Neural cell (in vitro differentiated cells): ENCODE data around the gene ZCCHC2. TPM values are rescaled to one million over a fixed set of nuclear protein-coding genes. Genes with fewer than 3 reads are reported as not detected.

Experiments used
- H2AFZ ChIP-seq: fragments of 200-600, 300-800 bp; sonication (generic), shearing (Covaris generic); 2 replicates; pipeline ENCODE4 v1.6.0; 2014; ENCODE audit warnings: low read depth, mild to moderate bottlenecking, antibody characterized with exemption, low read length, moderate library complexity
- H3F3A ChIP-seq: fragments of 200-600 bp; shearing (Covaris generic); 2 replicates; pipeline ENCODE4 v1.6.1; 2016; ENCODE audit warnings: mild to moderate bottlenecking, moderate library complexity, mixed read lengths, antibody characterized with exemption, low read length; ENCODE audit not compliant: insufficient read depth, poor library complexity, severe bottlenecking
- H3K27ac ChIP-seq: fragments of 200-600, 300-800 bp; sonication (generic), shearing (Covaris generic); 2 replicates; pipeline ENCODE4 v1.5.1; 2014; ENCODE audit warnings: mild to moderate bottlenecking, low read length, moderate library complexity
- H3K27me3 ChIP-seq: fragments of 300-800, 200-600 bp; sonication (generic), shearing (Covaris generic); 2 replicates; pipeline ENCODE4 v1.6.0; 2014; ENCODE audit warnings: mild to moderate bottlenecking, low read depth, low read length, moderate library complexity; ENCODE audit not compliant: insufficient read depth
- H3K36me3 ChIP-seq: fragments of 300-800, 200-600 bp; sonication (generic), shearing (Covaris generic); 2 replicates; pipeline ENCODE4 v1.5.1; 2014; ENCODE audit warnings: mild to moderate bottlenecking, antibody characterized with exemption, low read length, moderate library complexity; ENCODE audit not compliant: insufficient read depth
- H3K4me2 ChIP-seq: fragments of 300-800, 200-600 bp; sonication (generic), shearing (Covaris generic); 2 replicates; pipeline ENCODE4 v1.6.0; 2014; ENCODE audit warnings: mild to moderate bottlenecking, low read length
- H3K4me3 ChIP-seq: fragments of 300-800, 200-600 bp; sonication (generic), shearing (Covaris generic); 2 replicates; pipeline ENCODE4 v1.5.1; 2014; ENCODE audit warnings: mild to moderate bottlenecking, low read length, moderate library complexity
- H3K79me2 ChIP-seq: fragments of 200-600 bp; shearing (Covaris generic); replicated peaks from 2 replicates; pipeline ENCODE4 v1.6.0; 2014; ENCODE audit warnings: mild to moderate bottlenecking, low read length, moderate library complexity; ENCODE audit not compliant: insufficient read depth
- H3K9ac ChIP-seq: fragments of 300-800, 200-600 bp; sonication (generic), shearing (Covaris generic); 2 replicates; pipeline ENCODE4 v1.6.1; 2016; ENCODE audit warnings: mild to moderate bottlenecking, low read length, mixed read lengths
- H3K9me2 ChIP-seq: fragments of 200-600 bp; shearing (Covaris generic); 2 replicates; pipeline ENCODE4 v1.6.1; 2016; ENCODE audit warnings: mild to moderate bottlenecking, low read length, mixed read lengths; ENCODE audit not compliant: insufficient read depth
- H3K9me3 ChIP-seq: fragments of 200-600, 300-800 bp; sonication (generic), shearing (Covaris generic); 2 replicates; pipeline ENCODE4 v1.6.1; 2016; ENCODE audit warnings: mild to moderate bottlenecking, mixed run types, low read length, moderate library complexity, mixed read lengths
- H4K20me1 ChIP-seq: fragments of 200-600 bp; shearing (Covaris generic); 2 replicates; pipeline ENCODE4 v1.6.1; 2016; ENCODE audit warnings: mild to moderate bottlenecking, mixed run types; ENCODE audit not compliant: insufficient read depth
- CTCF ChIP-seq: fragments of 450-650 bp; IDR thresholded peaks from 2 replicates; pipeline ENCODE4 v1.5.1; 2014; ENCODE audit warnings: antibody characterized with exemption, mild to moderate bottlenecking, moderate library complexity; ENCODE audit not compliant: poor library complexity, severe bottlenecking
- EP300 ChIP-seq: fragments of 450-650 bp; conservative IDR thresholded peaks from 2 replicates; pipeline ENCODE4 v1.6.1; 2014; ENCODE audit warnings: antibody characterized with exemption, mild to moderate bottlenecking, moderate library complexity; ENCODE audit not compliant: poor library complexity, severe bottlenecking
- EZH2 ChIP-seq: fragments of 200-600, 300-800 bp; shearing (Covaris generic), sonication (generic); IDR thresholded peaks from 2 replicates; pipeline ENCODE4 v1.6.1; 2014; ENCODE audit warnings: antibody characterized with exemption, low read length, borderline replicate concordance, mild to moderate bottlenecking; ENCODE audit not compliant: insufficient read depth, poor library complexity, severe bottlenecking
- MXI1 ChIP-seq: fragments of 450-650 bp; conservative IDR thresholded peaks from 2 replicates; pipeline ENCODE4 v1.6.1; 2014; ENCODE audit warnings: antibody characterized with exemption, mild to moderate bottlenecking; ENCODE audit not compliant: poor library complexity, severe bottlenecking
- POLR2AphosphoS5 ChIP-seq: IDR thresholded peaks from 2 replicates; pipeline ENCODE4 v1.6.1; 2012
- RAD21 ChIP-seq: fragments of 450-650 bp; conservative IDR thresholded peaks from 2 replicates; pipeline ENCODE4 v1.6.1; 2014; ENCODE audit warnings: antibody characterized with exemption, mild to moderate bottlenecking, moderate library complexity
- REST ChIP-seq: IDR thresholded peaks from 2 replicates; pipeline ENCODE4 v1.6.1; 2012; ENCODE audit warnings: borderline replicate concordance
- SMC3 ChIP-seq: fragments of 450-650 bp; conservative IDR thresholded peaks from 2 replicates; pipeline ENCODE4 v1.6.1; 2014; ENCODE audit warnings: antibody characterized with exemption, mild to moderate bottlenecking, moderate library complexity; ENCODE audit not compliant: poor library complexity
- TAF1 ChIP-seq: IDR thresholded peaks from 2 replicates; pipeline ENCODE4 v1.6.1; 2012; ENCODE audit warnings: low read depth
- polyA plus RNA-seq: library from polyadenylated mRNA; depleted of rRNA; stranded (reverse); fragments of >200 nt; gene quantifications from 2 replicates; pipeline ENCODE4 v1.2.3, GENCODE V29; 2014

The ZCCHC2 gene
- polyA plus RNA-seq, 1 donor from 2014 or later = 3.8 TPM

GRCh38 chr18:62497190-62497772, 25.5 kb upstream of the ZCCHC2 start:
- no peaks in the 10 kb centered on the region for H4K20me1 ChIP-seq
- no peaks in the 10 kb centered on the region for H3K9me3 ChIP-seq
- H3K9ac ChIP-seq = no peak overlapping the region
- no peak for TF ChIP-seq MXI1
- TF ChIP-seq EP300 = no peak
- TF ChIP-seq SMC3 = no peak
- TF ChIP-seq CTCF = no peak
- TF ChIP-seq EZH2 = no peak
- TF ChIP-seq REST = no peak
- no peak for TF ChIP-seq RAD21
- no peak for TF ChIP-seq TAF1
- TF ChIP-seq POLR2AphosphoS5 = no peak
- H3K9me2 ChIP-seq = no peaks in the 10 kb centered on the region
- no peaks in the 10 kb centered on the region for H3K79me2 ChIP-seq
- no peaks in the 10 kb centered on the region for H3K36me3 ChIP-seq
- no peak overlapping the region for H2AFZ ChIP-seq
- no peak overlapping the region for H3K27ac ChIP-seq
- H3K4me3 ChIP-seq = no peak overlapping the region
- no peaks in the 10 kb centered on the region for H3F3A ChIP-seq
- no peaks in the 10 kb centered on the region for H3K27me3 ChIP-seq
- H3K4me2 ChIP-seq = no peak overlapping the region

GRCh38 chr18:62498616-62499262, 24.1 kb upstream of the ZCCHC2 start:
- no peaks in the 10 kb centered on the region for H3K79me2 ChIP-seq
- H3K4me3 ChIP-seq = no peak overlapping the region
- no peaks in the 10 kb centered on the region for H3K9me2 ChIP-seq
- no peak overlapping the region for H3K27ac ChIP-seq
- no peaks in the 10 kb centered on the region for H3K36me3 ChIP-seq
- H3F3A ChIP-seq = no peaks in the 10 kb centered on the region
- H3K9ac ChIP-seq = no peak overlapping the region
- no peaks in the 10 kb centered on the region for H3K27me3 ChIP-seq
- TF ChIP-seq EZH2 (no peak), MXI1 (no peak), TAF1 (no peak), CTCF (no peak), REST (no peak), POLR2AphosphoS5 (no peak), EP300 (no peak)
- no peak overlapping the region for H3K4me2 ChIP-seq
- H2AFZ ChIP-seq = no peak overlapping the region
- no peaks in the 10 kb centered on the region for H3K9me3 ChIP-seq
- H4K20me1 ChIP-seq = no peaks in the 10 kb centered on the region
